ENCODE measurements around the gene C10orf71.

C10orf71 gene

GRCh38 chr10:49272251-49273081, 26.5 kb upstream of the C10orf71 start:
- peak; percentile 89 for DNase-seq (ENCODE audit: low read depth)

DNA sequence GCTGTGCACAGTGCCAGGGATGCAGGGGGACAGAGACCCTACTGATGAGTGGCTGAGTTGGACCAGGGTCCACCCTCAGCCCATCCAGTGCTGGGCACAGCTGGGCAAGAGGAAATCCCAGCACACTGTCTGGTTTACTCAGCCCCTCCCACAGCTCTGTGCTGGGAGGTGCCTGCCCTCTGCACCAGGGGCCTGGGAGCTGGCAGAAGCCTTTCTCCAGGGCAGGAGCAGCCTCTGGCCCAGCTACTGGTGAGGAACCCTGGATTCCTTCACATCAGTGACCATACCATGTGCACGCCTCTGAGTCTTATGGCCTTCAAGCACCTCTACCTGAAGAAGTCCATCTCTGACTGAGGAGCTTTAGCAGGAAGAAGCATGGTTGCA, 25.9 kb upstream of the C10orf71 start:
- DNase-seq (ENCODE audit: low read depth): no peak

GRCh38 chr10:49273626-49274025, 25.3 kb upstream of the C10orf71 start:
- DNase-seq (ENCODE audit: low read depth): no peak

DNA sequence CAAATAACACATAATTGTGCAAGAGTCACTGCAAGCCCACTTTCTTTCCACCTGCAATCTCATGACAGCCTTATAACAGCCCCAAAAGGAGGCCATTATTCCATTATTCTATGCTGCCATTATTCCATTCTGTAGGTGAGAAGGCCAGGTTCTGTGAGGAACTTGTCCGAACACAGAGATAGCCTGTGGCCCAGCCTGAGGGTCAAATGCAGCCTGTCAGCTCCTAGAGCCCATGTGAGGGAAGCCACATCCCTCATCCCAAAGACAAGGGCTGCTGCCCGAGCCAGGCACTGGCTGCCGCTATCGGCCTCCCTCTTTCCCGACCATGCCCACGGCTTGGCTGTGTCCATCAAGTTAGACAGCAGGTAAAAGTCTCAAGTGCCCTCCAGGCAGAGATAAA, 24.1 kb upstream of the C10orf71 start:
- DNase-seq (ENCODE audit: low read depth): no peak

DNA sequence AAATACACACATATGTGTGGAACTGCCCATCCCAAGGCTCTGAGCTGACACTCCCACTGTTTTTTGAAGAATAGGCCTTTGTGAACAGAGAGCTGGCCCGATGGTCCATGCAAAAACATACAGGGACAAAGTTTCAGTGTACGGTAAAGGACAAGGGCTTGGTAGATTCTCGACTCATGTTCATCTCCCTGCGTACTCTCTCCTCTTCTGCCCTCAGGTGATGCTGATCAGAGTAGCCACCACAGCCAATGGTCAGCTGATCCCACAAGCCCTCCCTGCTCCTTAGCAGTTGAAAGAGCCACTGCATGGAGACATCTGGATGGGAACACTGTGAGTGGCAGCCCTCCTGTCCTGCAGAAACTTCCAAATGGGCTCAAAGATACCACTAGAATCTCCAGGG, 23.1 kb upstream of the C10orf71 start:
- DNase-seq (ENCODE audit: low read depth): no peak

- no peak for DNase-seq (ENCODE audit: low read depth)
Observed at GRCh38 chr10:49276596-49276995, 22.4 kb upstream of the C10orf71 start.

DNA sequence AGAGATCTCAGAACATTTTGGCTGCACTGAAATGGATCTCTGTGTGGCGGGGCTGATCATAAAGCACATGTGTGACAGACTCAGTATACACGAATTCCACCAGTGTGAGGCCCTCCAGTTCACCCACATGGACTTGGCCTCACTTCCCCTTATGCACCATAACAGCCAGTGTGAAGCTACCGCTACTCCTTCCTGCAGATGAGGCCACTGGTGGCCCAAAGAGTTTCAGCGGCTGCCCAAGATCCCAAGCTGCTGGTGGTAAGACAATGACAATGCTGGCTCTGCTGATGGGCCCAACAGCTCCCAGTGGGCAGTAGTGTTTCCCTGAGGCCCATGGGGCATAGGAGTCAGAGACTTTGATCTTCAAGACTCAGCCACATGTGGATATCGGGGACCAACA, 21.0 kb upstream of the C10orf71 start:
- no peak for DNase-seq (ENCODE audit: low read depth)

DNA sequence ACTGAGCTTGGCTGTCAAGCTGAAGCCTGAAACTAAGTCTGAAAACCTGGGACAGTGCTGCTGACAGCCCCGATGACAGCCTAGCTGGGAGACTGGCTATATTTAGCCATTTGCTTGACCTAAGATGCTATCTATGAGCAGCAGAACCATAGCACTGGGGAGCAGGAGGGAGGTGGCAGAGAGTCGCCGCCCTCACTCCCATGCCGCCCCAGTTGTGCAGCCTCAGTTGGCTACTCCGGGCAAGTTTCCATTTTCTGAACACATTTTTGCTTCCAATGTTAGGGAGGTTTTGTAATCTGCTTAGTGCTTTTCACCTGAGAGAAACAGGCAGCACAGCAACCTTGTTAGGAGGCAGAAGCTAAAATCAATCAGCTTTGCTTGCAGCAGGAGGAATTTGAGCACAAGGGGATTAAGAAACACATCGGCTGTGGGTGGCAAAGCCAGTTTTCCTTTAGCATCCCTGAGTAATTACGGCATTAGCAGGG, 20.4 kb upstream of the C10orf71 start:
- DNase-seq (ENCODE audit: low read depth): no peak

GRCh38 chr10:49279015-49279880, 19.7 kb upstream of the C10orf71 start:
- DNase-seq (ENCODE audit: low read depth): no peak

DNA sequence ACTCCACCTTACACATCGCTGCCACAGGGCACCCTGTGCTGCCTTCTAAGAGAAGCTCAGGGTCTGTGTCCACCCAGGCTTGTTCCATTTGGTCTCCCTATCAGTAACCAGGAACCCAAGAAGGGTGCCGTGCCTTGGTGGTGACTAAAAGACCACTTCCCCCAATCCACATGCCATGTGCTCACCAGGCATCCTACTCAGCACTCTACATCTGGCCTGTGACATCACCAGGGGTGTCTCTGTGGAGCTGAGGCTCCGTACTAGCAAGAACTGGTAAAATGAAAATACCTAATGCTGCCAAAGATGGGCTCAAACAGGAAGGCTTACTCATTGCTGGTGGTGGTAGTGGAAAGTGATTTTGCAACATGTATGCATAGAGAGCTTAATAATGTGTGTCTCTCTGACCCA, 19.0 kb upstream of the C10orf71 start:
- peak; percentile 85 for DNase-seq (ENCODE audit: low read depth)

DNA sequence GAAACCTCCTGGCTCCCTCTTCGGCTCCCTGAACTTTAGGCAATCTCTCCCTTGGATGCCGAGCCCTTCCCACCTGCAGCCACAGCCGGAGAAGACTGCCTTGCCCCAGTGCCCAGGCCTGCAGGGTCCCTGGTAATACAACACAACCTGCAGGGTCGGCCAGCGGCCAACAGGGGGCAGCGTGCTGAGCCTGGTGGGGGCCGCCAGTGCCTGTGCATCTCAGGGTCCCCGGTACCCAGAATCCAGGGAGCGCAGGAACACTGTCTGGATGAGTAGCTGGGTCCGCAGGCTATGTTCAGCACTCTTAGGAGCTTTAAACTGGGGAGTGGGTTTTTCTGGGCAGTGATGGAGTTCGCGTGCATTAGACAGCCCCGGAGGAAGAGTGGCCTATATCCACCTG, 17.5 kb upstream of the C10orf71 start:
- no peak for DNase-seq (ENCODE audit: low read depth)

- no peak for DNase-seq (ENCODE audit: low read depth)
Observed at GRCh38 chr10:49282306-49282705, 16.7 kb upstream of the C10orf71 start.

- DNase-seq (ENCODE audit: low read depth): no peak
Observed at GRCh38 chr10:49282879-49283341, 16.1 kb upstream of the C10orf71 start.

- DNase-seq (ENCODE audit: low read depth): no peak
Observed at GRCh38 chr10:49283491-49283890, 15.5 kb upstream of the C10orf71 start.

GRCh38 chr10:49284356-49284755, 14.6 kb upstream of the C10orf71 start:
- no peak for DNase-seq (ENCODE audit: low read depth)

DNA sequence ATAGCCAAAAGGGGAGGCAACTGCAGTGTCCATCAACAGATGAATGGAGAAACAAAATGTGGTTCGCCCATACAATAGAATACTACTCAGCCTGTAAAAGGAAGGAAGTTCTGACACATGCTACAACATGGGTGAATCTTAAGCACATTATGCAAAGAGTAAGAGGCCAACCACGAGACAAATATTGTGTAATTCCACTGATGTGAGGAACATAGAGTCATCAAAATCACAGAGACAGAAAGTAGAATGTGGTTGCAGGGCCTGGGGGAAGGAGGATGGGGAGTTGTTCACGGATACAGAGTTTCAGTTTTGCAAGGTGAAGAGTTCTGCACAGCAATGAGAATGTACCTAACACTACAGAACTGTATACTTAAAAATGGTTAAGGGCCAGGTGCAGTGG, 13.7 kb upstream of the C10orf71 start:
- DNase-seq (ENCODE audit: low read depth): peak; percentile 25

DNA sequence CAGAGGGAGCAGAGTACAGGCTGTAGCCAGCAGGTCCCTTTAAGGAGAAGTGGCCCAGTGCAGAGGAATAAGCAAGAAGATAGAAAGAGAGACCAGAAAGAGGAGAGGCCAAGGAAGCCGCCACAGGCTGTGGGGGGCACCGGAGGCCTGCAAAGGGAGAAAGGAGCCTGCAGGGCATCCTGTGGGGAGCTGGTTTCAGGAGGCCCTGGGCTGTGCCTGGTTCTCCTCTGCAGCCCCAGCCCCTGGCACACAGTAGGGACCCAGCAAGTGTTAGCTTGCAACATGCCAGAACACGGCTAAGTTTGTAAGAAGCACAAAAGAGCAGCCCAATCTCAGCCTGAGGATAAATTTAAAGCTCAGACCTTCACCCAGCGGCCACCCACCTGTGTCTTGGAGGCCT, 12.3 kb upstream of the C10orf71 start:
- no peak for DNase-seq (ENCODE audit: low read depth)

GRCh38 chr10:49287689-49288340, 11.2 kb upstream of the C10orf71 start:
- DNase-seq (ENCODE audit: low read depth): no peak

GRCh38 chr10:49288341-49289065, 10.5 kb upstream of the C10orf71 start:
- no peak for DNase-seq (ENCODE audit: low read depth)

- no peak for DNase-seq (ENCODE audit: low read depth)
Observed at GRCh38 chr10:49289480-49289879, 9.5 kb upstream of the C10orf71 start.

GRCh38 chr10:49290131-49290530, 8.8 kb upstream of the C10orf71 start:
- DNase-seq (ENCODE audit: low read depth): no peak

- no peak for DNase-seq (ENCODE audit: low read depth)
Observed at GRCh38 chr10:49290607-49291006, 8.4 kb upstream of the C10orf71 start.
